HG03460 (cell line): ENCODE data around the gene CD79A.

ENCODE experiments used
- ATAC-seq: cut with Tn5 transposase; IDR thresholded peaks from one replicate; pipeline ENCODE4 v1.9.1; 2021; ENCODE audit not compliant: unreplicated experiment

CD79A gene

GRCh38 chr19:41929536-41930071 lies 52.5 kb downstream of the CD79A start:
- ATAC-seq: no peak

GRCh38 chr19:41930322-41930722 lies 53.2 kb downstream of the CD79A start:
- ATAC-seq: no peak
